Measurements from ENCODE around the gene TTLL4.

TTLL4 gene

GRCh38 chr2:218713922-218714321 is 3.3 kb downstream of the TTLL4 start:
- no peak for DNase-seq

- DNase-seq: no peak
Measured at GRCh38 chr2:218716070-218716469, 5.4 kb downstream of the TTLL4 start.

GRCh38 chr2:218717262-218717661 is 6.6 kb downstream of the TTLL4 start:
- DNase-seq: no peak

- DNase-seq: no peak
Measured at GRCh38 chr2:218718058-218718457, 7.4 kb downstream of the TTLL4 start.

GRCh38 chr2:218719457-218719856 is 8.8 kb downstream of the TTLL4 start:
- no peak for DNase-seq

GRCh38 chr2:218720048-218721041 is 9.7 kb downstream of the TTLL4 start:
- DNase-seq: no peak

GRCh38 chr2:218721488-218721887 is 10.9 kb downstream of the TTLL4 start:
- DNase-seq: no peak

- DNase-seq: no peak
Measured at GRCh38 chr2:218721934-218722333, 11.3 kb downstream of the TTLL4 start.

GRCh38 chr2:218722419-218722818 is 11.8 kb downstream of the TTLL4 start:
- no peak for DNase-seq

GRCh38 chr2:218722876-218723785 is 12.5 kb downstream of the TTLL4 start:
- DNase-seq: no peak

- no peak for DNase-seq
Measured at GRCh38 chr2:218726004-218726574, 15.5 kb downstream of the TTLL4 start.

- no peak for DNase-seq
Measured at GRCh38 chr2:218727502-218728165, 17.0 kb downstream of the TTLL4 start.

GRCh38 chr2:218729640-218730039 is 19.0 kb downstream of the TTLL4 start:
- no peak for DNase-seq

GRCh38 chr2:218732052-218732760 is 21.6 kb downstream of the TTLL4 start:
- no peak for DNase-seq

GRCh38 chr2:218732761-218733158 is 22.1 kb downstream of the TTLL4 start:
- DNase-seq: no peak

GRCh38 chr2:218733171-218734021 is 22.8 kb downstream of the TTLL4 start:
- no peak for DNase-seq

- DNase-seq: no peak
Measured at GRCh38 chr2:218734190-218734975, 23.7 kb downstream of the TTLL4 start.

GRCh38 chr2:218736531-218736930 is 25.9 kb downstream of the TTLL4 start:
- no peak for DNase-seq

GRCh38 chr2:218743068-218743467 is 32.4 kb downstream of the TTLL4 start:
- DNase-seq: no peak

- no peak for DNase-seq
Measured at GRCh38 chr2:218744615-218745014, 34.0 kb downstream of the TTLL4 start.
